Breast epithelium (tissue), 3 donors: ENCODE results near the gene HOXB5.

Experiments
- POLR2AphosphoS5 ChIP-seq, 3 donors: sonication (generic); formaldehyde crosslinking; IDR thresholded peaks; one replicate each; pipeline ENCODE4 v1.6.1; 2017; ENCODE audit warnings: antibody characterized with exemption in 3 of 3
- TF ChIP-seq, protein P1 (sequence below), 3 donors: fragments of 450-650 bp; IDR thresholded peaks; one replicate each; pipeline ENCODE4 v1.5.1; 2016 to 2017; ENCODE audit warnings: antibody characterized with exemption in 3 of 3, mild to moderate bottlenecking in 3 of 3, moderate library complexity in 3 of 3

DNA sequence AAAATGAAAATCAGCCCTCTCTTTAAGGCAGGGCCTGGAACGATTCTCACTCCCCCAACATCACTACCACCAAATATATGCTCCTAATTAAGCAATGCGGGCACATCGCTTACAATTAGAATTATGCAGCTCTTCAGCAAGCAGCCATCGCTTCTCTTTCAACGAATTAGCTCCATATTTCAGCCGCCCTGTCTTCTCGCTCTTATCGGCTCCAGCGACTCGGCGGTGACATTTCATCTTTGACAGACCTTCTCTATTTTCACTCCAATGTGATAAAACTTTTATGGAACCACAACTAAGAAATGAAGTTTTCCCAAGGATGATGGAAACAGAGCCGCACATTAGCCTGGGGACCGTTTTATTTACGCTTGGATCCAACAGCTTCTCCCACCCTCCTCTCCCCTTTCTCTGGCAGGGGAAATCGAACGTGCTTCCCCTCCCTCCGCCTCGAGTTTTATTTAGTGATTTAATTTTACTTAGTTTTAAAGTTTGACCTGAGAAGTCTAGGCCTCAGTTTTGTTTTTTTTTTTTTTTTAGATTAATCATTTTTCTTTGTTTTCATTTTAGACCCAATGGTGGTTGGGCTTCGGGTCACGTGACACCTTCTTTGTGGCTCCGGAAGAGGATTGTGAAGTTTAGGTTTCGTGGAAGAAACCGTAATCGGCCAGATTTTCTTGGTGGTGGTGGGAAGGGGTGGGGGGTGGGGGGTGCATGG is 45.6 kb downstream of the HOXB5 start:
- TF ChIP-seq, protein P1, sequence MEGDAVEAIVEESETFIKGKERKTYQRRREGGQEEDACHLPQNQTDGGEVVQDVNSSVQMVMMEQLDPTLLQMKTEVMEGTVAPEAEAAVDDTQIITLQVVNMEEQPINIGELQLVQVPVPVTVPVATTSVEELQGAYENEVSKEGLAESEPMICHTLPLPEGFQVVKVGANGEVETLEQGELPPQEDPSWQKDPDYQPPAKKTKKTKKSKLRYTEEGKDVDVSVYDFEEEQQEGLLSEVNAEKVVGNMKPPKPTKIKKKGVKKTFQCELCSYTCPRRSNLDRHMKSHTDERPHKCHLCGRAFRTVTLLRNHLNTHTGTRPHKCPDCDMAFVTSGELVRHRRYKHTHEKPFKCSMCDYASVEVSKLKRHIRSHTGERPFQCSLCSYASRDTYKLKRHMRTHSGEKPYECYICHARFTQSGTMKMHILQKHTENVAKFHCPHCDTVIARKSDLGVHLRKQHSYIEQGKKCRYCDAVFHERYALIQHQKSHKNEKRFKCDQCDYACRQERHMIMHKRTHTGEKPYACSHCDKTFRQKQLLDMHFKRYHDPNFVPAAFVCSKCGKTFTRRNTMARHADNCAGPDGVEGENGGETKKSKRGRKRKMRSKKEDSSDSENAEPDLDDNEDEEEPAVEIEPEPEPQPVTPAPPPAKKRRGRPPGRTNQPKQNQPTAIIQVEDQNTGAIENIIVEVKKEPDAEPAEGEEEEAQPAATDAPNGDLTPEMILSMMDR (IDR thresholded peaks at IDR 0.05), result no peak
- no peak for TF ChIP-seq POLR2AphosphoS5 (IDR thresholded peaks at IDR 0.05)
